Epidermal melanocyte (primary cell): ENCODE data around the gene PLA2G12B.
"Not testable (repeated sequence)": the region's sequence is repeated elsewhere in the genome, so short reads cannot be mapped to it uniquely, and the experiment has no call there.

Experiments used
- DNase-seq: peaks from one replicate; pipeline ENCODE4 v3.0.0; 2011; ENCODE audit warnings: low spot score; ENCODE audit not compliant: insufficient read length

PLA2G12B gene, protein sequence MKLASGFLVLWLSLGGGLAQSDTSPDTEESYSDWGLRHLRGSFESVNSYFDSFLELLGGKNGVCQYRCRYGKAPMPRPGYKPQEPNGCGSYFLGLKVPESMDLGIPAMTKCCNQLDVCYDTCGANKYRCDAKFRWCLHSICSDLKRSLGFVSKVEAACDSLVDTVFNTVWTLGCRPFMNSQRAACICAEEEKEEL

DNA sequence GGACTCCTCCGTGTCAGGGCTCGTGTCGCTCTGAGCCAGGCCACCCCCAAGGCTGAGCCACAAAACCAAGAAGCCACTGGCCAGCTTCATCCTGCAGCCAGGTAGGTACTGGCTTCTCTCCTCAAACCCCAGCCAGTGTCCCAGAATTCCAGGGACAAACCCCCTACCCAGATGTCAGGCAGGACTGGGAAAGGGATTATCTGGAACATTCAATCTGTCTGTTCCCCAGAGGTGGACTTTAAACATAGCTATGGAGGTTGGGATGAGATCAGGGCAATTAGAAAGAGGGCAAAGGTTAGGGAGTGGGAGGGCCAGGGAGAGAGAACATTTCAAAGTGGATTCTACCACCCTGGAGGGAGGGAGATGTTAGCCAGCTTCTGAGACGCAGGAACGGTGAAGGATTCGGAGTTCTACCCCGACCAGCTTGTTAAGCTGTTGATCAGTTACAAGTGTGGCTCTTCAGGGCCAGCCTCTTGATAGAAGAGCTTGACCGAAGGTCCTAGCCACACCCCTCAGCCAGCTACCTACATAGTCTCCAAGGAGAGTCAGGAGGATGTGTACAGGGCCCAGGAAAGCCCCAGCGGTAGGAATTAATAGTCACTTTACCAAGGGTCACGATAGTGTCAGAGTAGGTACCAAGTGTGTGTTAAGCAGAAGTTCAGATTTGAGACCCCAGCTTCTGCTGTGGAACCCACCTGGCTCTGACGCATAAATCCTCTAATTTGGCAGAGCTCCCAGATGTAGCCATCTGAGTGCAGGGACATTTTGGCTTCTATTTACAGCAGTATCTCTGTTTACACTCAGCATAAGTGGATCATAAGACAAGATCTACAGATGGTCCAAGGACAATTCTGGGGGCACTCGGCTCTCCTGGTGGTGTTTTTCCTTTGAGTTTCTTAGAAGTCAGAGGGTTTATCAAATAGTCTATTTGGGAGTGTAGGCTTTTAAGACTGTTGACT lies at the start of gene PLA2G12B:
Gene PLA2G12B, minus strand, starts transcription at position 211 of the 959 bp plus-strand sequence. Its CDS starts 121 bp downstream, at position 90.
- DNase-seq = no peak

DNA sequence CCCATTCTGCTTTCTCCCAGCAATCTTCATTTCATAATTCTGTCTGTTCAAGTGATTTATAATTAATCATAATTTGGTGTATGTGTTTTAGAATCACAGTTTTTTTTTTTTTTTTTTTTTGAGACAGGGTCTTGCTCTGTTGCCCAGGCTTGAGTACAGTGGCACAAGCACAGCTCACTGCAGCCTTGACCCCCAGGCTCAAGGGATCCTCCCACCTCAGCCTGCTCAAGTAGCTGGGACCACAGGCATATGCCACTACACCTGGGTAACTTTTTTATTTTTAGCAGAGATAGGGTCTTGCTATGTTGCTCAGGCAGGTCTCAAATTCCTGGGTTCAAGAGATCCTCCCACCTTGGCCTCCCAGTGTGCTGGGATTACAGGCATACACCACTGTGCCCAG lies 49.2 kb upstream of the PLA2G12B start:
- DNase-seq = no peak

DNA sequence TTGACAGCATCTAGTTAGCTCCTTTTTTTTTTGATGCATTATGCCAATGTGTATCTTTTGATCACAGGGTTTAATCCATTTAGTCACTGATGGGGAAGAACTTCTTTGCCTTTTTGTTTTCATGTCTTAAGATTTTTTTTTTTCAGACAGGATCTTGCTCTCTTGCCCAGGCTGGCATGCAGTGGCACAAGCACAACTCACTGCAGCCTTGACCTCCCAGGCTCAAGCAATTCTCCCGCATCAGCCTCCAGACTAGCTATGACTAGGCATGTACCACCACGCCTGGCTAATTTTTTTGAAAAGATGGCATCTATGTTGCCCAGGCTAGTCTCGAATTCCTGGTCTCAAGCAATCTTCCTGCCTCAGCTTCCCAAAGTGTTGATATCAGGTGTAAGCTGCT lies 46.4 kb upstream of the PLA2G12B start:
- DNase-seq = no peak

DNA sequence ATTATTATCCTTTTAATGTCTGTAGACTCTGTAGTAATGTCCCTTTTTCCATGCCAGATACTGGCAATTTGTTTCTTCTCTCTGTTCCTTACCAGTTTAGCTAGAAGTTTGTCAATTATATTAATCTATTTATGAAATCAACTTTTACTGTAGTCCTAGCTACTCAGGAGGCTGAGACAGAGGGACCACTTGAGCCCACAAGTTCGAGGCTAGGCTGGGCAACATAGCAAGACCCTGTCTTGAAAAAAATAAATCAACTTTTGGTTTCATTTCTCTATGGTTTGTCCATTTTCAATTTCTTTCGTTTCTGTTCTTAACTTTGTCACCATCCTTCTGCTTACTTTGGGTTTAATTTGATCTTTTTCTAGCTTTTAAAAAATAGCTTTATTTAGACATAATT lies 42.5 kb upstream of the PLA2G12B start:
- no peak for DNase-seq

DNA sequence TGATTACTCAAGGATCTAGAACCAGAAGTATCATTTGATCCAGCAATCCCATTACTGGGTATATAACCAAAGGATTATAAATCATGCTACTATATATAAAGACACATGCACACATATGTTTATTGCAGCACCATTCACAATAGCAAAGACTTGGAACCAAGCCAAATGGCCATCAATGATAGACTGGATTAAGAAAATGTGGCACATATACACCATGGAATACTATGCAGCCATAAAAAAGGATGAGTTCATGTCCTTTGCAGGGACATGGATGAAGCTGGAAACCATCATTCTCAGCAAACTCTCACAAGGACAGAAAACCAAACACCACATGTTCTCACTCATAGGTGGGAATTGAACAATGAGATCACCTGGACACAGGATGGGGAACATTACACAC lies 40.9 kb upstream of the PLA2G12B start:
- DNase-seq = not testable (repeated sequence)

DNA sequence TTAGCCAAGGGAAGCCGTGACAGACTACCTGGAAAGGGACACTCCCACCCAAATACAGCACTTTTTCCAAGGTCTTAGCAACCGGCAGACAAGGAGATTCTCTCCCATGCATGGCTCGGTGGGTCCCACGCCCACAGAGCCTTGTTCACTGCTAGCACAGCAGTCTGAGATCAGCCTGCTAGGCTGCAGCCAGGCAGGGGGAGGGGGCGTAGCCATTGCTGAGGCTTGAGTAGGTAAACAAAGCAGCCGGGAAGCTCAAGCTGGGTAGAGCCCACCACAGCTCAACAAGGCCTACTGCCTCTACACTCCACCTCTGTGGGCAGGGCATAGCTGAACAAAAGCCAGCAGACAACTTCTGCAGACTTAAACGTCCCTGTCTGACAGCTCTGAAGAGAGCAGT lies 35.2 kb upstream of the PLA2G12B start:
- DNase-seq = not testable (repeated sequence)

DNA sequence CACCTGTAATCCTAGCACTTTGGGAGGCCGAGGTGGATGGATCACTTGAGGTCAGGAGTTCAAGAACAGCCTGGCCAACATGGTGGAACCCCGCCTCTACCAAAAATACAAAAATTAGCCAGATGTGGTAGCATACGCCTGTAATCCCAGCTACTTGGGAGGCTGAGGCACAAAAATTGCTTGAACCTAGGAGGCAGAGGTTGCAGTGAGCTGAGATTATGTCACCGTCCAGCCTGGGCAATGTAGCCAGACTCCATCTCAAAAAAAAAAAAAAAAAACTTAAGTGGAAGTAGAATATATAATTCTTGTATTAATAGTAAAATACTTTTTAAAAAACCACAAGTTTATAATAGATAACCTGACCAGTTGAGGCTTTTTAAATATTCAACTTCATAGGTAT lies 30.0 kb upstream of the PLA2G12B start:
- DNase-seq = not testable (repeated sequence)

DNA sequence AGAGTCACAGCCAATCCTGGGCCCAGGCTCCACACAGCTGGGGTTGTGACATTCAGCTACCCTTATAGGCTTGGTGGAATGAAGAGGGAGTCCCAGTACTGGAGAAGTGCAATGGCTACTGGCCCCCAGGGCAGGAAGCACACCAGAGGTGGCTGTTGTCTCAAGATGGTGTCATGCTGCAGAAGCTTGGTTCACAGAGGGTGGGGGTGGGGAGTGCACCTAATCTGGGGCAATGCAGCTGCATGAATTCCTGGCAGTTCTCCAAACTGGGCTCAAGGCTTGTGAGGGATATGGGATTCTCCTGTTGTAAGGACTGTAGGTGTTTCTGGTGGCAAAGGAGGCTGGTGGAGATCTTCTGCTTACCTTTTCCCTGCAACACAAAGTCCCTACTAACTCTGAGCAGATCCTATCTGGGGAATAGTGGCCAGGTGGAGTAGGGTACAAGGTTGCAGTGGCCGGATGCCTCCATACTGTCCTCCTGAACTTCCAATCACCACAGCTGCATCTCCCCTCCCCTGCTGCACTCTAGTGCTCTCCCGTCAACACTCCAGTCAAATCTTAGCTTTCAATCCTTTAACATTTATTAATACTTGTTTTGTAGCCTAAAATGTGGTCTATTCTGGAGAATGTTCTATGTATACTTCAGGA lies 27.4 kb upstream of the PLA2G12B start:
- DNase-seq = no peak

DNA sequence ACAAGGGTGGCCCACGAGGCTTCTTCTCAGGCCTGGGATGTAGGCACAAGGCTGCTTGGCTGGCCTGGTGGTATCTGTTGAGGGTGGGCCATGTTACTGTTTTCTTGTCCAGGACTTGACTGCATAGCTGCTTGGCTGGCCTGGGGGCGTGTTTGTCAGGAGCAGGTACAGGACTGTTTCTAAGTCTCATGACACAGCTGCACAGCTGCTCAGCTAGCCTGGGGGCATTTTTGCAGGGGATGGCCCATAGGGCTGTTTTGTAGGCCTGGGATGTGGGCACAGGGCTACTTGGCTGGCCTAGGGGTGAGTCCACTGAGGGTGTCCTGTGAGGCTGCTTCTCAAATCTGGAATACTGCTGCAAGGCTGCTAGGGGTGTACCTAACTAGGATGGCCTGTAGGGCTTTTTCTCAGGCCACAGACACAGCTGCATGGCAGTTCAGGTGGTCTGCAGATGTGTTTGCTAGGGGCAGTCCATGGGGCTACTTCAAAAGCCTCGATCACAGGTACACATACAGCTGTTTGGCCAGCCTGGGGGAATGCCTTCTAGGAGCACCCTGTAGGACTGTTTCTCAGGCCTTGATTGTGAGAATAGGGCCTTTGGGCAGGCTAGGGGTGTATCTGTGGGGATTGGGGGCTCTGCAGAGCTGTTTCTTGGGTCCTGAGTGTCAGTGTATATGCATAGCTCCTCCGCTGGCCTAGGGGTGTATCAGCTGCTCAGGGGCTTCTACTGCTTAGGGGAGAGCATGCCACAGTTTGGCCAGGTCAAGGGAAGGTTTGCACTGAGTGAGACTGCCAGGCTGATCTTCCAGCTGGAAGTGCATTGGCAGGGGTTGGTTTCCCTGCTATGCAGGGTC lies 26.6 kb upstream of the PLA2G12B start:
- no peak for DNase-seq

DNA sequence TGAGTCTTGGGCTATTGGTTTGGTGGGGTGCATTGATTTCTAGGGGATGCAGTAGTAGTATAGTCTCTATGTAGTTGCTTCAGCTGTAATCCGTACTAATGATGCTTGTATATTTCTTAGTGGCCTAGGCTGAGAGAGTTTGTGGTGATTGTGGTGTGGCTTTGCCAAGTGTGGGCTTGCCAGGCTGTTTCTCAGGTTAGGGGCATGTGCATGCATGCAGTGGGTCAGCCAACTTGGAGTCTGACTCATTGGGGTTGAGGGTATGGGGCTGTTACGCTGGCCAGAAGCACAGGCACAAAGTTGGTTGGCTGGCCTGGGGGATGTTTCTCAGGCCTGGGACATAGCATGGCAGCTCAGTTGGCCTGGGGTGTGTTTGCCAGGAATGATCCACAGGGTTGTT lies 25.7 kb upstream of the PLA2G12B start:
- DNase-seq = no peak

DNA sequence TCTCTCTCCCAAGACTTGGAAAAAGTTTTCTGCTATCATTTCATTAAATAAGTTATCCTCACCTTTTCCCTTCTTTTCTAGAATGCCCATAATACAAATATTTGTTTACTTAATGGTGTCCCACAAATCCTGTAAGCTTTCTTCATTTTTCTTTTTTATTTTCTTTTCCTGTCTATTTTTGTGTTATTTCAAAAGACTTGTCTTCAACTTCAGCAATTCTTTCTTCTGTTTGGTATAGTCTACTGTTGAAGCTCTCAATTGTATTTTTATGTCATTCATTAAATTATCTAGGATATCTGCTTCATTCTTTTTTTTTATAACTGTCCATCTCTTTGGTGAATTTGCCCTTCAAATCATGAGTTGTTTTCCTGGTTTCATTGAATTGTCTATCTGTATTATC lies 25.1 kb upstream of the PLA2G12B start:
- DNase-seq = no peak

DNA sequence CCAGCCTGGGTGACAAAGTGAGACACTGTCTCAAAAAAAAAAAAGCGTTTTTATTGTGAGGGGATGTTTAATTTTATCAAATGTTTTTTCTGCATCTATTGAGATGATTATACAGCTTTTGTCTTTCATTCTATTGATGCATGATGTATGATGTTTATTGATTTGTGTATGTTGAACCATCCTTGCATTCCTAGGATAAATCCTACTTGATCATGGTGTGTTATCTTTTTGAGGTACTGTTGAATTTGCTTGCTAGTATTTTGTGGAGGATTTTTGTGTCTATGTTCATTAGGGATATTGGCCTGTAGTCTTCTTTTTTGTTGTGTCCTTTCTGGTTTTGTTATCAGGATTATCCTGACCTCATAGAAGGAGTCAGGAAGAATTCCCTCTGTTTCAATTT lies 22.3 kb upstream of the PLA2G12B start:
- no peak for DNase-seq

DNA sequence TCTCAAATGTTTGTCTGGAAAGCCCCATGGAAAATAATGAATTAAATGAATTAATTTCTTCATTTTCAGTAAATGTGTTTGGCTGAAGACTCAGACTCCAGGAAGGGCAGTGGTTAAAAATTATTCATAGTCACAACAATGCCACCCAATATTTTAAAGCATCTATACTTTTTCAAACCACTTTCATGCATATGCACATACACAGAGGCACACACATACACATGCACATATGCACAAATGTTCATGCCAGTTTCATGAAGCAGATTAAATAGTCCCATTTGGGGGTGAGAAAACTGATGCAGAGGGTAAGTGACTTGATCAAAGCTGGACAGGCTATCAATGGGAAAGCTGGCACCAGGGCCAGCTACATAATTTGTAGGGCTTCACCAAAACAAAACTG lies 1.4 kb upstream of the PLA2G12B start:
- no peak for DNase-seq

DNA sequence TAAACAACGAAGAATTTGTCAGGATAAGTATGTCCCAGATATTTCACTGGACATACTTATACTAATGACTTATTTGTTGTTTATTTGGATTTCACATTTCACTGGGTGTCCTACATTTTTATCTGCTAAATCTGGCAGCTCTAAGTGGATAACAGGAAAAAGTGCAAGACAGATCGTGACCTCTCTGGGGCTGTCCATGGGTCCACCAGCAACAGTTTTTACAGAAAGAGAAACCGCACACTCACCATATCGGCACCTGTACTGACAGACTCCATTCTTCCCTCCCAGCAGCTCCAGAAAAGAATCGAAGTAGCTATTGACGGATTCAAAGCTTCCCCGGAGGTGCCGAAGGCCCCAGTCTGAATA lies 393 bp downstream of the PLA2G12B start:
- DNase-seq = no peak

DNA sequence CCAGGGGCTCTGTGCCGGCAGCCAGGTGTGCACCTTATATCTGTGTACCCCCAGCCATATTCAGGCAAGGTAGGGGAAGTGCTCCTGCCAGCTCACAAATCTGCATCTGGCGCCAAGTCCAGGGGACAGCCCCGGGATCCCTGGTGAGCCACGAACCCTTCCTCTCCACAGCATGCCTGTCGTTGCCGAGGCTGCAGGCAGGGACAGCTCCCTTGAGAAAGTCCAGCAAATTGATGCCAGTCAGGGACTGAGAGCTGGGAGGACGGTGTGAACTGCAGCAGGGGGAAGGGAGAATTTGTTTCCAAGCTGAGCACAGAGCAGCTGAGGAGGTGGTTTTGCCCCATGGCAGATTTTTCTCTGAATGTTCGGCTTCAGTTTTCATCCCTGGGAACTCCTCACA lies 919 bp downstream of the PLA2G12B start:
- DNase-seq = no peak

DNA sequence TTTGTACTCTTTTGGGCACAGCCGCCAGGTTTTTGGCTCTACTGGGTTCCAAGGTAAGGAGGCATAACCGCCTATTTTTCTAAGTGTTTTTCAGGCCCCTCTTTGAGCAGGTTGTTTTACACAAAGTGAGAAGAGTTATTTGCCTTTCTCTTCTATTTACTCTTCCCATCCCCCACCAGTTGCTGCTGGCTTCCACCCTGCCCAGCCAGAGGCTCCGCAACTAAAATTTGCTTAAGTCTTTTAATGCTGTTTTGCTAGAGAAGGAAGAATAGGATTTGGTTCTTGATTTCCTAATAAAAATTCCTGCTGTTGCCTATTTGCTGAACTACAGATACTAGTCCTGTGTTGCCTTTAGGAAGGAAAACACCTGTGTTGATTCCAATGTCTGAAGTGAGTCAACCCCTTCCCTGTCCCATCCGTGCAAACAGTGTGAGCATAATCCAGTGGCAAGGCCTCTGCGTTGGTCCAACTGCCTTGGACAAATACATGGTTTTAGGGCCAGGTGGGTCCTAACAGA lies 1.9 kb downstream of the PLA2G12B start:
- no peak for DNase-seq

DNA sequence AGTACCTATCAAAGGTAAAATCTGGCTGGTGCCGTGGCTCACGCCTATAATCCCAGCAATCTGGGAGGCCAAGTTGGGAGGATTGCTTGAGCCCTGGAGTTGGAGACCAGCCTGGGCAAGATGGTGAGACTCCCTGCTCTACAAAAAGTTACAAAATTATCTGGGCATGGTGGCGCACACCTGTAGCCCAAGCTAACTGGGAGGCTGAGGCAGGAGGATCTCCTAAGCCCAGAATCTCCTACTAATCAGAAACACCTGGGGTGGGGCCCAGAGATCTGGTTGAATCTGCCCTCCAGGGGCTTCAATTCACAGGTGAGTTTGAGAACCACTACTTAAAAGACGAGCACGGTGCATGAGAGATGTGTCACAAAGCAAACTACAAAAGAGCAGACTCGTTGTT lies 2.4 kb downstream of the PLA2G12B start:
- no peak for DNase-seq

DNA sequence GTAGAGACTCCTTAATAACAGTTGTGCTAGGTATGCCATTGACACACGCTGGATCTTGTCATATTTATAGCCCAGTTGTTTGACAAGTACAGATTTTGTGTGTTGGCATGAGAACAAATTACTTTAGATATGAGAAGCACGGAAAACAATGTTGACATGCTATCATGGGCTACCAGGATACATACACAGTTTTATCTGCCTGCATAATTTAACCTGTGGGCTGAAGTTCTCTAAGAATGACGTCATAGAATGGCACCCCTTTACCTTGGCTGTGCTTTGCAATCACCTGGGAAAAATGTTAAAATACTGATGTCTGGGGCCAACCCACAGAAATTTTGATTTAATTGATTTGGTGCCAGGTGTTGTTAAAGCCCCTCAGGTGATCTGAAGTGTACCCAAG lies 2.8 kb downstream of the PLA2G12B start:
- no peak for DNase-seq

DNA sequence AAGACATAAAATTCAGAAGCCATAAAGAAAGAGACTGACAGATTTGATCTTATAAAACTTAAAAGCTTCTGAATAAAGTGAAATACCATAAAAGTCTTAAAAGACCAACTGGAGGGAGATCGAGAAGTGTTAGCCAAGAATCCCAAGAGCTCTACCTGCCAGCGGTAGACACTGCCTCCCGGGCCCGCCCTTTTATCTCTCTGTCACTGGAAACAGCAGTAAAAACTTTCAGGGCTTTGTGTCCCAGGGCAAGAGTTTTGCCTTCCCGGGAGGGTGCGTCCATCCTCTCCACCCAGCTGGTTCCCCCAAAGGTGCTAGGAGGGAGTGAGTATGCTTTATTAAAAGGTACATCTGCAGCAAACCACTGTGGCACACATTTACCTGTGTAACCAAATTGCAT lies 5.8 kb downstream of the PLA2G12B start:
- DNase-seq = no peak

DNA sequence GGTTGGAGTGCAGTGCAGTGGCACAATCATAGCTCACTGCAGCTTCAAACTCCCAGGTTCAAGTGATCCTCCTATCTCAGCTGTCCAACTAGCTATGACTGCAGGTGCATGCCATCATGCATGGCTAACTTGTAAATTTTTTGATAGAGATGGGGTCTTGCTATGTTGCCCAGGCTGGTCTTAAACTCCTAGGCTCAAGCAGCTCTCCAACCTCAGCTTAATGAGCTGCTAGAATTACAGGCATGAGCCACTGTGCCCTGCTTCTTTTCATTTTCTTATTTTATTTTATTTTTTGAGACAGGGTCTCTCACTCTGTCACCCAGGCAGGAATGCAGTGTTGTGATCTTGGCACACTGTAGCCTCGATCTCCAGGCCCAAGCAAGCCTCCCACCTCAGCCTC lies 7.6 kb downstream of the PLA2G12B start:
- no peak for DNase-seq
